ENCODE data around the gene PPIB.

The PPIB gene

GRCh38 chr15:64107337-64107736 is 55.5 kb downstream of the PPIB start:
- TF ChIP-seq FOXM1 (IDR thresholded peaks at IDR 0.05; ENCODE audit: borderline replicate concordance) (no peak), ZNF384 (IDR thresholded peaks at IDR 0.05) (no peak), BHLHE40 (IDR thresholded peaks at IDR 0.05; ENCODE audit: borderline replicate concordance) (no peak), PKNOX1 (IDR thresholded peaks at IDR 0.05) (no peak), L3MBTL2 (conservative IDR thresholded peaks at IDR 0.05) (no peak), NFRKB (IDR thresholded peaks at IDR 0.05) (no peak), FOXK2 (IDR thresholded peaks at IDR 0.05) (no peak), HDGF (IDR thresholded peaks at IDR 0.05; ENCODE audit: borderline replicate concordance) (no peak), ARNT (IDR thresholded peaks at IDR 0.05) (no peak), LEF1 (IDR thresholded peaks at IDR 0.05; ENCODE audit: borderline replicate concordance) (no peak)
- DNase-seq (ENCODE audit: extremely low spot score), result no peak
- POLR2A ChIA-PET, result no interaction called here
- CTCF ChIA-PET, result no interaction called here
